ENCODE results near the gene NTRK3. TPM values are rescaled to one million over a fixed set of nuclear protein-coding genes. Genes with fewer than 3 reads are reported as not detected.

NTRK3 gene
- total and polyA plus RNA-seq, 2 of the 8 experiments (the other 6 are each of a cell fraction or from before 2014, with no cell fraction given), result 4.5 to 6.8 TPM

DNA sequence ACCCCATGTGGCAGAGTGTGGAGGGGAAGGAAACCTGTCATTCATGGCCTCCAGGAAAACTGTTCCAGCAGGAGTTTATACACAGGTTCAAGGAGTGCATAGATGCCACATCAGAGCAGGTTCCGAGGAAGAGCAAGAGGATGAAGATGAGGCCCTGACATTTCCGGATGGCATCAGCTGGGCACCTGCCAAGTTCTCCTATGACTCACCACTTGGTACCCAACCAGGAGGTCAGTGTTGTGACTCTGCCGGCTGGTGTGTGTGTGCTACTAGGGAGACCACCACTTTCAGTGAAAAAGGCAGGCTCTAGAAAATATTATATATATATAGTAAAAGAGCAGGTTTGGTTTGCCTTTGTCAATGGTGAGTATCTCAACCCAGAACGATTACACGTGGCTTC is 69.3 kb downstream of the NTRK3 start:
- no peaks in the 10 kb centered on the region for H3K36me3 ChIP-seq (ENCODE audit: control insufficient read depth in 2 of 4, insufficient read depth in 4 of 4, low read length in 3 of 4)
- H3K4me1 ChIP-seq (replicated peaks in 1 of 4; ENCODE audit: control insufficient read depth in 3 of 4, insufficient read depth in 4 of 4, low read length in 3 of 4), result no peaks in the 10 kb centered on the region
- no peaks in the 10 kb centered on the region for H4K20me1 ChIP-seq (replicated peaks in 1 of 2; ENCODE audit: control insufficient read depth in 1 of 2, insufficient read depth in 2 of 2, low read length in 2 of 2)
- ChIA-PET CTCF (ENCODE audit: partially characterized antibody) (interaction anchor here (1.2 to 1.4 kb wide), 2 partner anchors 59 to 183 kb away, joined by 3 to 4 read pairs; no protein-coding TSS in a partner anchor), POLR2A (ENCODE audit: partially characterized antibody) (no interaction called here)
- H3K18ac ChIP-seq (ENCODE audit: extremely low read depth, low read length), result no peak overlapping the region
- DNase-seq (ENCODE audit: low read depth in 1 of 2, low spot score in 2 of 2) (no peak), FAIRE-seq (no peak)
- WGBS, 2 experiments (ENCODE audit: extremely low coverage in 1 of 2, insufficient coverage in 1 of 2, insufficient read length in 1 of 2, insufficient replicate concordance in 2 of 2, low coverage in 1 of 2, low lambda C conversion rate in 2 of 2, missing lambda C conversion rate in 1 of 2), result 82% methylated on average over 5 of the region's 5 CpGs; no CpG with 5 or more reads in 1 of the 2 experiments
- no peak overlapping the region for H4K91ac ChIP-seq (replicated peaks; ENCODE audit: insufficient read length, low read length)
- H3K4me2 ChIP-seq (ENCODE audit: insufficient read depth in 1 of 2, low read depth in 2 of 2, low read length in 2 of 2), result no peak overlapping the region
- H2AFZ ChIP-seq (ENCODE audit: low read length), result no peak overlapping the region
- H3K14ac ChIP-seq (ENCODE audit: insufficient read length), result no peak overlapping the region
- TF ChIP-seq SP4 (IDR thresholded peaks at IDR 0.05; ENCODE audit: low read length) (no peak), SUZ12 (IDR thresholded peaks at IDR 0.05; ENCODE audit: low read length) (no peak), KDM1A (IDR thresholded peaks at IDR 0.05; ENCODE audit: borderline replicate concordance, low read length) (no peak), TCF12 (IDR thresholded peaks at IDR 0.05; ENCODE audit: low read depth, low read length) (no peak), SP2 (IDR thresholded peaks at IDR 0.05; ENCODE audit: low read length) (no peak), RFX5 (IDR thresholded peaks at IDR 0.05; ENCODE audit: borderline replicate concordance, low read depth, low read length) (no peak), CTBP2 (IDR thresholded peaks at IDR 0.05; ENCODE audit: borderline replicate concordance, insufficient read depth, insufficient read length, low read length) (no peak), RXRA (IDR thresholded peaks at IDR 0.05; ENCODE audit: insufficient read depth, low read depth, low read length) (no peak), BACH1 (IDR thresholded peaks at IDR 0.05; ENCODE audit: low read length) (no peak), NRF1 (IDR thresholded peaks at IDR 0.05; ENCODE audit: low read depth, low read length) (no peak), CBX8 (IDR thresholded peaks at IDR 0.05; ENCODE audit: borderline replicate concordance, low read depth, low read length) (no peak), CREB1 (IDR thresholded peaks at IDR 0.05) (no peak), BCL11A (IDR thresholded peaks at IDR 0.05; ENCODE audit: low read depth in 2 of 2, low read length in 2 of 2) (no peak), CHD1 (IDR thresholded peaks at IDR 0.05; ENCODE audit: low read depth, low read length) (no peak)
- no peak overlapping the region for H3K9ac ChIP-seq (replicated peaks in 1 of 4; ENCODE audit: extremely low read depth in 1 of 4, low read depth in 3 of 4, low read length in 3 of 4)
- H2BK12ac ChIP-seq (ENCODE audit: low read depth, low read length), result no peak overlapping the region
- no peaks in the 10 kb centered on the region for H3K23me2 ChIP-seq (ENCODE audit: low read depth, low read length)
- H3K9me3 ChIP-seq (ENCODE audit: insufficient read depth in 2 of 2, low read depth in 1 of 2, low read length in 1 of 2), result no peaks in the 10 kb centered on the region
- no peak overlapping the region for H2AK5ac ChIP-seq (ENCODE audit: low read depth, low read length)
- H3K79me2 ChIP-seq (ENCODE audit: control insufficient read depth in 1 of 2, insufficient read depth in 2 of 2, low read length in 2 of 2), result no peaks in the 10 kb centered on the region
- H2BK20ac ChIP-seq (ENCODE audit: low read length), result no peak overlapping the region
- no peaks in the 10 kb centered on the region for H3K27me3 ChIP-seq (replicated peaks in 1 of 4; ENCODE audit: control insufficient read depth in 3 of 4, extremely low read depth in 1 of 4, insufficient read depth in 3 of 4, low read length in 3 of 4)
- H4K5ac ChIP-seq (ENCODE audit: insufficient read length, low read depth, low read length), result no peak overlapping the region
- no peak overlapping the region for H2BK15ac ChIP-seq (ENCODE audit: low read length)
- no peaks in the 10 kb centered on the region for H3K79me1 ChIP-seq (ENCODE audit: low read depth, low read length)
- H3K4ac ChIP-seq (replicated peaks; ENCODE audit: insufficient read length, low read depth, low read length), result no peak overlapping the region
- H2BK5ac ChIP-seq (ENCODE audit: low read depth, low read length), result no peak overlapping the region
- H4K8ac ChIP-seq (ENCODE audit: extremely low read depth, insufficient read depth, low read length), result peak overlapping the region; percentile 2; the same call in 1 of the 2 replicates
- H3K23ac ChIP-seq (ENCODE audit: insufficient read length), result no peak overlapping the region
- H3K4me3 ChIP-seq (ENCODE audit: extremely low read depth in 1 of 4, insufficient read depth in 2 of 4, low read depth in 3 of 4, low read length in 4 of 4), result no peak overlapping the region
- no peak overlapping the region for H2BK120ac ChIP-seq (replicated peaks; ENCODE audit: low read depth, low read length)
- H3K56ac ChIP-seq (replicated peaks; ENCODE audit: insufficient read length, low read depth, low read length), result no peak overlapping the region
- H3K27ac ChIP-seq (ENCODE audit: low read depth, low read length), result no peak overlapping the region
